Hypothalamus (tissue), 51 donors: Measurements from ENCODE around the gene CARD14.

Source experiments
- DNase-seq, 51 donors: peaks; one replicate each; lab custom pipeline; 2025; lab: John Stamatoyannopoulos, UW

The CARD14 gene

DNA sequence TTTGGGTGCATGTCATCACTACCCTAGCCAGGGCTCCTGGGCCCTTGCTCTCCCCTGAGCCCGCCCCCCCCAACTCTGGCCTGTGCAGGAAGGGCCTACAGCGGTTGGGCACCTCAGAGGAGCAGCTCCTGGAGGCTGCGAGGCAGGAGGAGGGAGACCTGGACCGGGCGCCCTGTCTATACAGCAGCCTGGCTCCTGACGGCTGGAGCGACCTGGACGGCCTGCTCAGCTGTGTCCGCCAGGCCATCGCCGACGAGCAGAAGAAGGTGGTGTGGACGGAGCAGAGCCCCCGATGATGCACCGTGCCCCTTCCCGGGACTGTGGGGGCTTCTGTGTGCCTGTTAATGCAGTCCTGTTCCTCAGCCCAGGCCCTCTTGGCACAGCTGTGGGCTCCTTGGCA lies 38.2 kb downstream of the CARD14 start:
- no peak for DNase-seq

DNA sequence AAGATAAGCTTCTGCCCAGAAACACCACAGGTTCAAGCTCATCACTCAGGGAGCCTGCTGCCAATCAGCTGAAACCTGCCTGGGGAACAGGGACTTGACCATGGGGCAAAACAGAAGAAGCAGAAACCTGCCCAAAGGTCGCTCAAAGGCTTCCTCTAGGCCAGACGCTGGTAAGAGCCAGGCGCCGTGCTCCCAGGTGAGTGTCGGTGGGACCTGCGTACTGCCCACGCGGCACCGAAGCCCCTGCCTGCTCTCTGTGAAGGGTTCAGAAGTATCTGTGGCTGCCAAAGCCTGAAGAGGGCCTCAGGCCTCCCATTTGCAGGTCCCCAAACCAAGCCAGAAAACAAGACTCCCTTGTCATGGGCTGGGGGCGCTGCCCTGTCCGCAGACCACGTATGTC lies 39.9 kb downstream of the CARD14 start:
- DNase-seq, result no peak

DNA sequence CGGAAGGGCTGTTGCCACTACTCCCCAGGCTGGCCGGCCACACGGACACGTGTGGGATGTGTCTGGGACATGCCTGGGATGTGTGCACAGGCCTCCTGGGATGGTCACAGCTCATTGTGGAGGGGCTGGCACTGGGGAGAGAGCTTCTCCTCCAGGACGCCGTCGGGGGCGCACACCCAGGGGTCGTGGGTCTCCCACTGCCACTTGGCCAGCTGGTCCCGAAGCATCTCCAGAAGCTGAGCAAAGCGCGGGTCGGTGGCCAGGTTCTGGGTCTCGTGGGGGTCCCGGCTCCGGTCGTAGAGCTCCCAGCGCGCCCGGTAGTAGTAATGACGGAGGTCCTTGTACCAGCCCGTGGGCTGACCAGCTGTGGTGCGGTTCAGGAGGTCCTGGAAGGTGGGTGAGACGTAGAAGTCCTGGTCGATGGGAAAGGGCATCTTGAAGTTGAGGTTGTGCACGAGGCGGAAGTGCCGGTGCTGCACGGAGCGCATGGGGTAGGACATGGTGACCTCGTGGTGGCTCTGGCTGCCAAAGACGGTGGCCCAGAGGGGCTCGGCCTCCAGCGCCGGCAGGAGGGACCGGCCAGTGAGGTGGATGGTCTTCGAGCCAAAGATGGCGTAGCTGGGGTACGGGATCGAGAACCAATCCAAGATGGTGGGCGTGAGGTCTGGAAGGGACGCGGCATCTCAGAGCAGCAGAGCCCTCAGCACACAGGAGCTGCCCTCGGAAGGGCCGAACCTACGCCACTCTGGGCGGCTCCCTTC lies 40.7 kb downstream of the CARD14 start:
- no peak for DNase-seq

DNA sequence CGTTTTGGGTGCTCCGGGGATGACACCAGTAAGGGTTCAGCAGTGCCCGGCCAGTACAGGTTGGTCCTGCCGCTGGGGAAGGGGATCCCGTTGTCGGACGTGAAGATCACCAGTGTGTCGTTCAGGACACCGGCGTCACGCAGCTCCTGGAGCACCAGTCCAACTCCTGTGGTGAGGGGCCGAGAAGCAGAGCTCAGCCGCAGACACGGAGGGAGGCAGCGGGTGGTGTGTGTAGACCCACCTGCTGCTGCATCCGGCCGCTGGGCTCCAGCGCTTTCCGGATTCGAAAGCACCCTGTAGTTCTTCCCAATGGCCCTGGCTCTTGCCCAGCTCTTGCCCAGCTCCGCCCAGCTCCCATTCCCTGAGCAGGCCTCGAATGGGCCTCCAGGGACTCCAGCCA lies 42.3 kb downstream of the CARD14 start:
- no peak for DNase-seq

DNA sequence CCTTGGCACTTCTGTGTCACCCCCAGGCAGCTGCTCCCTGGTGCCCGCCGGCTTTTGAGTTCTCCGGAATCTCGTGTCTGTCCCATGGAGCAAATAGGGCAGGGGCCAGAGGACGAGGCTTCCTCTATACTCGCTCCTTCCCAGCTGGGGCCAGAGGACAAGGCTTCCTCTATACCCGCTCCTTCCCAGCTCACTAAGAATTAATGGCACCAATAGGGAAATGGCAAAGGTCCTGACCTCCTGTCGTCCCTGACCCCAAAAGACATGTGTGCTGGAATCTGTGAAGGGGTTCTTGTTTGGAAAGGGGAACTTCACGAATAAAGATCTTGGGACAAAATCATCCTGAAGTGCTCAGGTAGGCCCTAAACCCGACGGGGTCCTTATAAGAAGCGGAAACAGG lies 42.7 kb downstream of the CARD14 start:
- DNase-seq, result no peak

DNA sequence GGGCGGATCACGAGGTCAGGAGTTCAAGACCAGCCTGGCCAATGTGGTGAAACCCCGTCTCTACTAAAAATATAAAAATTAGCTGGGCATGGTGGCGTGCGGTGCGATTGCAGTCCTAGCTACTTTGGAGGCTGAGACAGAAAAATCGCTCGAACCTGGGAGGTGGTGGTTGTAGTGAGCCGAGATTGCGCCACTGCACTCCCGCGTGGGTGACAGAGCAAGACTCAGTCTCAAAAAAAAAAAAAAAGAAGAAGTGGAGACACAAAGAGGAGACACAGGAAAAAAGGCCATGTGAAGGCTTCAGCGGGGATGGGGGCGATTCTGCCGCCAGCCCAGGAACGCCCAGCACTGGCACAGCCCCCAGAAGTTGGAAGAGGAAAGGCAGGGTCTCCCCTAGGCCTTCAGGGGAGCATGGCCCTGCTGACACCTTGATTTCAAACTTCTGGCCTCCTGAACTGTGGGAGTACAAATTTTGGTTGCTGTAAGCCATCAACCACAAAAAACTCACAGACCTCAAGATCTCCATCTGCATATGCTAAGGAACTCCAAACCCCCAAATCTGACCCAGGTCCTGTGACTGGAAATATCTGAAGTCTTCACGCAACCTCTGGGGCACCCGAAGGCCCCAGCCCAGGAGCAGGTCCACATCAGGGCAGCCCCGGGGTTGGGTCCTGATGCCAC lies 43.3 kb downstream of the CARD14 start:
- no peak for DNase-seq

DNA sequence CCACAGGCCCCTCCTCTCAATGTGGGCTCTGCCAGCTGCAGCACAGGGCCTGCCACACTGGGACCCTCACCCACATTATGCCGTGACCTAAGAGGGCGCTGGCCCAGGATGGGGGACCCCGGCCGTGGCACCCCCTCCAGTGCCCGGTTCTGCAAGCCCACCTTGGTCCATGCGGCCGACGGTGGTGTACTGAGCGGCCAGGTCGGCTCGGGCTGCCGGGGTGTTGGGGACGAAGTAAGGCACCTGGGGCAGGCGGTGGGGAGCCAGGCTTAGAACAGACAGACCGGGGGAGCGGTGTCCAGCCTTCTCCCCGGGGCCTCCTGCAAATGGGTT lies 43.8 kb downstream of the CARD14 start:
- DNase-seq, result no peak

DNA sequence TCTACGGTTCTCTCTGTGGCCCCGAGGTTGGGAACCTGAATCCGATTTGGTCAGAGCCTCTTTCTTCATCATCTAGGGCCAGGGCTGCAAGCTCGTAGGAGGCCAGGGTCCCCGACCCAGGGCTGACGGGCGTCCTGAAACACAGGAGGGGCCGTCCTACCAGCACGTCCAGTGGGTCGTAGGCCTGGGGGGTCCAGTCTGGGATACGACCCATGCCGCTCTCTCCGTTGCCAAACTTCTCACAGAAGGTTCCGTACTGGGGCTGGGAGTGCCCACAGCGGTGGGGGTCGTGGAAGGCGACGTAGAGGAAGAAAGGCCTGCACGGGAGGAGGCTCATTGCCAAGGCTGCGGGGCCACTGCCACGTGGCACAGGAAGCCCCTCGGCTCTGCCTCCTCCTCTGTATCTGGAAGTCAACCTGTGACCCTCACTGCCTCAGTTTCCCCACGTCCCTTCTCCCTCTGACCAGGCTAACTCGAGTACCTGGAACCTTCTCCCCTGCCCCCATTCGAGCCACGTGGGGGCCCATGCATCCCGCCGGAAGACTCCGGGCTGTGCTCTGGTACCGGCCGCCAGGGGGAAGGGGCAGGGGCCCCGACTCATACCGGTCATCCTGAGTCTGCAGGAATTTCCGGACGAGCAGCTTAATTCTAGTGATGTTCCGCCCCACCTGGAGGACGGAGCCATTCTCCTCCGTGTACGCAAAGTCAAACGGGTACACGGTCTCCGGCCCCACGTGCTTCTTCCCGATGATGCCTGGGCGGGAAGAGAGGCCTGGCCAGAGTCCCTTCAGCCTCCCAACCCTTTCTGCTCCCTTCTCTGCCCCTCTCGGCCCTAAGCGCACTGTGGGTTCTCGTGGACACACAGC lies 44.4 kb downstream of the CARD14 start:
- no peak for DNase-seq

DNA sequence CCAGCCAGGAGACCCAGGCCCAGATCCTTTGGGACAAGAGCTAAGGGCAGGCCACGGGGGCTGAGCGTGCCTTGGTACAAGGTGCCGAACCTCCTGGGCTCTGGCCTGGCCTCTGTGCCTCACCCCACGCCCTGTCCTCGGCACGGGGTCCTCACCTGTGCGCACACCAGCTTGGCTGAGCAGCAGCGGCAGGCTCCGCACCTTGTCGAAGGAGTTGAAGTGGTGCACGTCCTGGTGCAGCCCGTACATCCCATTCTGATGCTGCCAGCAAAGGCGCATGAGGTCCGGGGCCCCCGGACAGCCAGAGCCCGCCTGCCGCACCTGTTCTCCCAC lies 45.0 kb downstream of the CARD14 start:
- DNase-seq, result no peak

DNA sequence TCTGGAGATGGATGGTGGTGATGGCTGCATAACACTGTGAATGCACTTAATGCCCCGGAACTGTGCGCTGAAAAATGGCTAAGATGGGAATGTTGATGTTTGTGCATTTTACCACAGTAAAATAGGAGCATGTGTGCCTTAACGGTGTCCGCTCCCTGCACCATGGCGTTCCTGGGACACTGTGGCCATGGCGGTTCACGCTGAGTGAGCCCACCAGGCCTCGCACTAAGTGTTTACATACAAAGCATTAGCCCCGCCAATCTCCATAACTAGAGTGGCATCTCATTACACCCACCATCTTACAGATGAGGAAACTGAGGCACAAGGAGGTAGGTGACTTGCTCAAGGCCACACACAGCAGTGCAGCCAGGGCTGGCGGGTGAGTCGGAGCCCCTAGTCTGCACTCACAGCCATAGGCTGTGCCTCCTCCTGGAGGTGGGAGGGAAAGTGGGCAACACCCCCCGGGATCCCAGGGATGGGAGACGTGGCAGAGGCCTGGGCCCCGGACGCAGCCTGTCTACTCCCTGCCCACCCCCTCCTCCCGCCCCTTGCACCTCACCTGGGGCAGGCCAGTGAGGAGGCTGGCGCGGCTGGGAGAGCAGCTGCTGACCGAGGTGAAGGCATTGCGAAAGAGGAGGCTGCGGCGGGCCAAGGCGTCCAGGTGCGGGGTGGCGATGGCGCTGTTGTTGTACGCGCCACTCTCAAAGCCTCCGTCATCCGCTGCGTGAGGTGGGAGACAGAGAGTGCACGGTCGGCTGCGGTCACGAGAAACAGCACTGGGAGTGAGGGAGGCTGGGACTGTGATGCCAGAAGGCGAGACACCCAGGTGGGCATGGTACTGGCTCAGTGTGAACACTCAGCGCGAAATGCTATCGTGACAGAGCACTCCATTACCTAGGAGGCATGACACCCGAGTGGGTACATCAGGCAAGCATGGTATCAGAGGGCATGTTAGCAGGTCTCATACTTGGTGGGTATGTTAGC lies 46.9 kb downstream of the CARD14 start:
- DNase-seq, result no peak

DNA sequence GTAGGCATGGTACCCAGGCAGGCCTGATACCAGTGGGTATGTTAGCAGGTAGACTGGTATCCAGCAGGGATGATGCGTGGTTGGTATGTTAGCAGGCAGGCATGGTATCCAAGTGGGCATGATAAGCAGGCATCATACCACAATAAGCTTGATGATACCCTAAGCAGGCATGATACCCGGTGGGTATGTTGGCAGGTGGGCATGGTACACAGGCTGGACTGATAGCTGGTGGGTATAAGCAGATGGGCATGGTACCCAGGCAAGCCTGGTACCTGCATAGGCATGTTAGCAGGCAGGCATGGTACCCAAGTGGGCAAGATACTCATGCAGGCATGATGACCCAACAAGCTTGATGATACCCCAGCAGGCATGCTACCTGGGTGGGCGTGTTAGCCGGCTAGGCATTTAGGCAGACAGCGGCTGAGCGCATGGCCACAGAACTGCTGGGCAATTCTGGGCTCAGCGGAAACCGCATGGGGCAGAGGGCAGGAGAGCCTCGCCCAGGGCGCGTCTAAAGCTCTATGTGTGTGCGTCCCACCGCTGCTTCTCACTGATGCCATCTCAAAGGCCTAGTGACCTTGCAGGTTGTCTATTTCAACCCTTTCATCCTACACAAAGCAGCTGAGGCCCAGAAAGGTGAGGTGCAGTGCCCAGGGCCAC lies 48.0 kb downstream of the CARD14 start:
- no peak for DNase-seq

DNA sequence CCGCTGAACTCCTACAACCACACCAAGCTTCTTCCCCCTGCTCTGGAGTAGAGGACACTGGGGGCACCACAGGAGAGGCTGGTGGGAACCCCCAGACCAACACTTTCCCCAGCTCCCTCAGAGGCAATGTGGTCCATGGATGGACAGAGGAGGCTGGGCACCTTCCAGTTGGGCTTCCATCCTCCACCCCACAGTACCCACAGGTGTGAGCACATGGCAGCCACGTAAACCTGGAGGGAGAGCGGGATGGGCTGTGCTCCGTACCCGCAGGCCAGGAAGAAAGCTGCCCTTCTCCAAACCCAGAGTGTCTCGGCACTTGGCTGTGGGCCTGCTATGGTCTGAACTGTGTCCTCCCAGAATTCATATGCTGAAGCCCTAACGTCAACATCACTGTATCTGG lies 48.6 kb downstream of the CARD14 start:
- DNase-seq, result no peak

DNA sequence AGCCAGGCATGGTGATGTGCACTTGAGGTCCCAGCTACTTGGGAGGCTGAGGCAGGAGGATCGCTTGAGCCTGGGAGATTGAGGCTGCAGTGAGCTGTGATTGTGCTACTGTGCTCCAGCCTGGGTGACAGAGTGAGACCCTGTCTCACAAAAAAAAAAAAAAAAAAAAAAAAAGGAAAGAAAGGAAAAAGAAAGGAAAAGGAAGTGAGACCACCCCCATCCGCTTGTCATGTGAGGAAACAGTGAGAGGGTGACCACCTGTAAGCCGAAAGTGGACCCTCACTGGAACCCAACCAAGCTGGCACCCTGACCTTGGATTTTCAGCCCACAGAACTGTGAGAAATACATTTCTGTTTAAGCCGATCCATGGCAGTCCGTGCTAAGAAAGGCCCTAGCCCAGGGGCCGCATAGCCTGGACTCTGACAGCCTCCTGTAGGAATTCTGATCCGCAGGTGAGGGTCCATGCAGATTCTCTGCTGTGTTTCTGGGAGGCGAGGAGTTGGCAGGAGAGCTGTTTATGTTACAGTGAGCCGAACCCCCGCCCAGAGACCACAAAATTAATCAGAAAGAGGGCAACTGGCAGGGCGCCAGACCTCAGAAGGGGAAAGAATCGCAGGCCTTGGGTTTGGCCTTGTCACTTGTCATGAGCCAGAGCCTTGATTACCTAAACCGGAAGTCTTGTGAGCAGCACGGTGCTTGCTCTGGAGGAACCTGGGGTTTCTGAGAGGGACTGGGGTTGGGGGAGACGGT lies 49.4 kb downstream of the CARD14 start:
- peak in 19 of 51 donors; percentile 8 to 41 (median 23) for DNase-seq

DNA sequence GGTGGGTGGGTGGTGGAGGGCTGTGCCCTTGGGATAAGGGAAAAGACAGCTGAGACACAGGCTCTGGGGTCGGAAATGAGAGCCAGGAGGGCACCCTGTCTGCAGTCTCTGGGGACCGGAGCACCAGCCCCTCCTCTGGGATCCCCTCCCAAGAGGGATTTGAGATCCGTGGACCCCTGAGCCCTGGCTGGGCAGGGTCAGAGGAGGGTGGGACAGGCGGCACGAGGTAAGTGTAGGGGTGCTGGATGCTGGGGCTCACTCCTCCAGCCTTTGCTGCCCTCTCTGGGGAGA lies 49.9 kb downstream of the CARD14 start:
- peak in 1 of 51 donors; percentile 39 for DNase-seq

DNA sequence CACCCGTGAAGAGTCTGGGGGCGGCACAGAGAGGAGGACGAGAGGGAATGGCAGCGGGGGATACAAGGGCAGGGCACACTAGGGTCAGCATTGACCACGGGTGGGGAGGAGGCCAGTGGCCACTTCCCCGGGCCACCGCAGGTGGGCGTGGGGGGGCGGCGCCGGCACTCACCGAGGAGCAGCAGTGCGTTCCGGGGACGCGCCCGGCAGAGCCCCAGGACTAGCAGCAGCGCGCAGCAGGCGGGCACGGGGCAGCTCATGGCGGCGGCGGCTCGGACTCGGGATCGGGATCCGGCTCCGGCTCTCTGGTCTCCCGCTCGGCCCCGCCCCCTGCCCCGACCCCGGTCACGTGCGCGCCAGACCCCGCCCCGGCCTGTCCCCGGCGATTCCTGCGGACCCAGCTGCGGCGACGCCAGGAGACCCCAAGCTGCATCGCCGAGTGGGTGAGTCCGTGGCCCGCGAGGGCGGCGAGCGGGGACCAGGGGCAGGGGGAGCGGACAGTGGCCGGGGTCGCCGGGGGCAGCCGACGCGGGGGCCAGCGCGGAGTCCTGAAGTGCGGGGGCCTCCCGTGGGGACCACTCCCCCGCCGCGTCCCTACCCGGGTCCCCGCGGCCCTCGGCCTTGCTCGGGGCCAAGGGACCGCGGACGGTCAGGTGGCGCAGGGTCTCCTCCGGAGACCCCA lies 50.4 kb downstream of the CARD14 start, which contains the start of the genes SGSH and SLC26A11:
Gene SGSH (minus strand): TSS at position 280 of the 682 bp plus-strand sequence. CDS start 20 bp downstream, at position 260.
Gene SLC26A11 (plus strand): TSS at position 374 of the 682 bp plus-strand sequence. CDS start 1,134 bp downstream, outside the sequence.
- DNase-seq, result peak in 47 of 51 donors; percentile 11 to 84 (median 58)

DNA sequence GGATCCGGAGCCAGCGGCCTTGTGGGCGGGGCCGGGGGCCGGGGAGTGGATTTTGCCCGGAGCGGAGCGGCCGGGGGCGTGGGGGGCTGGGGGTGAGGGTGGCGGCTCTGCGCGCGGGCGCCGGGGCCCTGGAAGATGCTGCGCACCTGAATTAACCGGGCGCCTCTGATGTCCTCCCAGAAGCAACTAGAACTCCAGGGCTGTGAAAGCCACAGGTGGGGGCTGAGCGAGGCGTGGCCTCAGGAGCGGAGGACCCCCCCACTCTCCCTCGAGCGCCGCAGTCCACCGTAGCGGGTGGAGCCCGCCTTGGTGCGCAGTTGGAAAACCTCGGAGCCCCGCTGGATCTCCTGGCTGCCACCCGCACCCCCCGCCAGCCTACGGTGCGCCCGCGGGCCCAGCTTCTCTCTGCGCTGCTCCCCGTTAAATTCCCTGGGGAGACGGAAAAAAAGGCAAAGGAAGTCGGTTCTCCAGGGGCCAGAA lies 50.9 kb downstream of the CARD14 start:
- peak in 25 of 51 donors; percentile 11 to 58 (median 35) for DNase-seq

DNA sequence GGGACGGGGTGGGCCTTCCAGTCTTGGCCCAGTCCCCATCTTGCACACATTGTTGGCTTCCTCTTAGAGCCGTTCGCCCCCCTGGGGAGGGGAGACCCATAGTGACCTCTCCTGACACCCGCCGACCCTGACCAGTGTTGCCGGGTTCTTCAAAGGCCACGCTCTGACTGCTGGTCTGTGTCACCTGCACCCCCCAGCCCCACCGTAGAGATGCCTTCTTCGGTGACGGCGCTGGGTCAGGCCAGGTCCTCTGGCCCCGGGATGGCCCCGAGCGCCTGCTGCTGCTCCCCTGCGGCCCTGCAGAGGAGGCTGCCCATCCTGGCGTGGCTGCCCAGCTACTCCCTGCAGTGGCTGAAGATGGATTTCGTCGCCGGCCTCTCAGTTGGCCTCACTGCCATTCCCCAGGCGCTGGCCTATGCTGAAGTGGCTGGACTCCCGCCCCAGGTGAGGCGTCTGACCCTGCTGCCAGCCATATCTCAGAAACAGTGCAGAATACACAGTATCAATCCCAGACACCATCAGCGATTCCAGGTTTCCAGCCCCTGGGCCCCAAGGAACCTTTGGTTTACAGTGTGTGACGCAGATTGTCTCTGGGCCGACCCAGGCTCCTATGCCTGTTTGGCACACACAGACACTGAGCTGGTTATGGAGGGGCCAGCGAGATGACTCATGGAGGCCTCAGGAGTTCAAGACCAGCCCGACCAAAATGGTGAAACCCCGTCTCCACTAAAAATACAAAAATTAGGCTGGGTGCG lies 51.7 kb downstream of the CARD14 start:
- DNase-seq, result no peak
